SK-N-SH (cell line): ENCODE results near the gene SPRED2. TPM values are rescaled to one million over a fixed set of nuclear protein-coding genes. Genes with fewer than 3 reads are reported as not detected.

Experiments used
- CTCF ChIA-PET: fragments of 300-600, 350-600 bp; formaldehyde crosslinking; extraction: SDS; loops from one replicate; lab custom pipeline; 2021; lab: Yijun Ruan, JAX
- POLR2A ChIA-PET: fragments of 350-600 bp; sonication (Branson Sonifier 250); formaldehyde crosslinking; extraction: SDS; loops from one replicate; lab custom pipeline; 2020; ENCODE audit warnings: antibody characterized with exemption, inconsistent platforms; lab: Yijun Ruan, JAX
- DNase-seq: peaks from one replicate; pipeline ENCODE4 v3.0.0; 2012
- H2AFZ ChIP-seq: fragments of 200-600 bp; sonication (generic); 2 replicates; pipeline ENCODE4 v1.8.1; 2016; ENCODE audit warnings: antibody characterized with exemption, mild to moderate bottlenecking, low read depth
- H3F3A ChIP-seq: fragments of 200-600 bp; sonication (generic); replicated peaks from 2 replicates; pipeline ENCODE3; 2016; ENCODE audit warnings: antibody characterized with exemption, mild to moderate bottlenecking; ENCODE audit not compliant: insufficient read depth
- H3K27ac ChIP-seq, 2 experiments: fragments of 200-500 bp in 1 of 2; fragments of 200-600 bp in 1 of 2; sonication (Bioruptor generic) in 1 of 2; sonication (generic), shearing (Covaris generic) in 1 of 2; 2 replicates each; pipeline versions ENCODE4 v1.5.1 to v1.6.1; 2014 to 2016; ENCODE audit warnings: low read depth in 2 of 2, inconsistent platforms in 1 of 2, low read length in 1 of 2, mild to moderate bottlenecking in 1 of 2, mixed read lengths in 1 of 2
- H3K27me3 ChIP-seq: fragments of 200-600 bp; sonication (generic), shearing (Covaris generic); 2 replicates; pipeline ENCODE4 v1.6.1; 2016; ENCODE audit warnings: mixed run types; ENCODE audit not compliant: insufficient read depth
- H3K36me3 ChIP-seq, 2 experiments: fragments of 200-500 bp in 1 of 2; fragments of 200-600 bp in 1 of 2; sonication (Bioruptor generic) in 1 of 2; sonication (generic) in 1 of 2; replicated peaks in 1 of 2; 2 replicates each; pipeline versions ENCODE3 to v1.5.1; 2014 to 2016; ENCODE audit warnings: low read length in 1 of 2, mild to moderate bottlenecking in 1 of 2; ENCODE audit not compliant: insufficient read depth in 2 of 2, control insufficient read depth in 1 of 2
- H3K4me1 ChIP-seq, 2 experiments: fragments of 200-500 bp in 1 of 2; fragments of 200-600 bp in 1 of 2; sonication (Bioruptor generic) in 1 of 2; sonication (generic), shearing (Covaris generic) in 1 of 2; 2 replicates each; pipeline versions ENCODE4 v1.5.1 to v1.6.1; 2014 to 2016; ENCODE audit warnings: low read depth in 1 of 2, low read length in 1 of 2, mixed run types in 1 of 2; ENCODE audit not compliant: insufficient read depth in 2 of 2, control insufficient read depth in 1 of 2
- H3K4me2 ChIP-seq: fragments of 200-600 bp; sonication (generic), shearing (Covaris generic); 2 replicates; pipeline ENCODE4 v1.6.1; 2017; ENCODE audit warnings: mixed run types
- H3K4me3 ChIP-seq, 2 experiments: fragments of 200-500 bp in 1 of 2; fragments of 200-600 bp in 1 of 2; sonication (Bioruptor generic) in 1 of 2; sonication (generic), shearing (Covaris generic) in 1 of 2; 2 replicates each; pipeline versions ENCODE4 v1.5.1 to v1.8.1; 2014 to 2016; ENCODE audit warnings: low read depth in 2 of 2, inconsistent platforms in 1 of 2, low read length in 1 of 2, mild to moderate bottlenecking in 1 of 2, mixed read lengths in 1 of 2, moderate library complexity in 1 of 2
- H3K79me2 ChIP-seq: fragments of 200-600 bp; sonication (generic); 2 replicates; pipeline ENCODE4 v1.8.1; 2017; ENCODE audit warnings: mild to moderate bottlenecking; ENCODE audit not compliant: insufficient read depth
- H3K9ac ChIP-seq: fragments of 200-600 bp; sonication (generic); 2 replicates; pipeline ENCODE4 v1.6.1; 2017; ENCODE audit warnings: mixed run types
- H3K9me2 ChIP-seq: fragments of 200-600 bp; sonication (generic); 2 replicates; pipeline ENCODE4 v1.6.1; 2017; ENCODE audit warnings: mixed run types
- H3K9me3 ChIP-seq: fragments of 200-600 bp; sonication (generic); 2 replicates; pipeline ENCODE4 v1.6.1; 2017; ENCODE audit warnings: mixed run types, mild to moderate bottlenecking, moderate library complexity
- H4K20me1 ChIP-seq: fragments of 200-600 bp; sonication (generic); 2 replicates; pipeline ENCODE4 v1.6.1; 2017; ENCODE audit warnings: mild to moderate bottlenecking, mixed run types; ENCODE audit not compliant: insufficient read depth
- ELF1 ChIP-seq: IDR thresholded peaks from 2 replicates; pipeline ENCODE4 v1.4.0; 2012
- FOXJ3 ChIP-seq: sonication (generic); formaldehyde crosslinking; IDR thresholded peaks from 2 replicates; pipeline ENCODE4 v1.5.1; 2020; ENCODE audit warnings: mild to moderate bottlenecking, missing genetic modification reagents
- FOXM1 ChIP-seq: IDR thresholded peaks from 2 replicates; pipeline ENCODE4 v1.4.0; 2012; ENCODE audit warnings: low read depth, mild to moderate bottlenecking
- JUND ChIP-seq: IDR thresholded peaks from 2 replicates; pipeline ENCODE4 v1.4.0; 2012
- MXI1 ChIP-seq: IDR thresholded peaks from 2 replicates; pipeline ENCODE4 v1.6.1; 2012; ENCODE audit warnings: mild to moderate bottlenecking, low read depth, low read length, improper control_type of control experiment
- RCOR1 ChIP-seq: fragments of 150-350 bp; IDR thresholded peaks from 2 replicates; pipeline ENCODE4 v1.6.1; 2017; ENCODE audit warnings: antibody characterized with exemption, low read length
- SIN3A ChIP-seq: IDR thresholded peaks from 2 replicates; pipeline ENCODE4 v1.6.1; 2012; ENCODE audit warnings: low read depth, mild to moderate bottlenecking, low read length, moderate library complexity, borderline replicate concordance
- TAF1 ChIP-seq: IDR thresholded peaks from 2 replicates; pipeline ENCODE4 v1.6.1; 2012; ENCODE audit warnings: low read depth, mild to moderate bottlenecking, low read length, moderate library complexity, borderline replicate concordance
- YY1 ChIP-seq: IDR thresholded peaks from 2 replicates; pipeline ENCODE4 v1.4.0; 2012; ENCODE audit warnings: low read depth, mild to moderate bottlenecking
- WGBS: methylation state at CpG from one replicate; pipeline ENCODE4 v1.1.6; 2017; ENCODE audit warnings: low lambda C conversion rate; 5-methylcytosine and 5-hydroxymethylcytosine counted together
- polyA plus RNA-seq, 3 experiments: library from polyadenylated mRNA; depleted of rRNA; stranded (reverse); fragments of >200 nt; gene quantifications; 2 replicates each; pipeline ENCODE4 v1.2.3, GENCODE V29; 2012
- TF ChIP-seq, protein P1 (sequence below): IDR thresholded peaks from 2 replicates; pipeline ENCODE4 v1.4.0; 2012; ENCODE audit warnings: low read depth, borderline replicate concordance
- TF ChIP-seq, protein P2 (sequence below): fragments of 200-600 bp; sonication (generic); IDR thresholded peaks from 2 replicates; pipeline ENCODE4 v1.6.1; 2017; ENCODE audit warnings: antibody characterized with exemption, mild to moderate bottlenecking, moderate library complexity

The SPRED2 gene
- polyA plus RNA-seq, 1 of the 3 experiments (the other 2 are of a cell fraction) = 21.9 TPM

DNA sequence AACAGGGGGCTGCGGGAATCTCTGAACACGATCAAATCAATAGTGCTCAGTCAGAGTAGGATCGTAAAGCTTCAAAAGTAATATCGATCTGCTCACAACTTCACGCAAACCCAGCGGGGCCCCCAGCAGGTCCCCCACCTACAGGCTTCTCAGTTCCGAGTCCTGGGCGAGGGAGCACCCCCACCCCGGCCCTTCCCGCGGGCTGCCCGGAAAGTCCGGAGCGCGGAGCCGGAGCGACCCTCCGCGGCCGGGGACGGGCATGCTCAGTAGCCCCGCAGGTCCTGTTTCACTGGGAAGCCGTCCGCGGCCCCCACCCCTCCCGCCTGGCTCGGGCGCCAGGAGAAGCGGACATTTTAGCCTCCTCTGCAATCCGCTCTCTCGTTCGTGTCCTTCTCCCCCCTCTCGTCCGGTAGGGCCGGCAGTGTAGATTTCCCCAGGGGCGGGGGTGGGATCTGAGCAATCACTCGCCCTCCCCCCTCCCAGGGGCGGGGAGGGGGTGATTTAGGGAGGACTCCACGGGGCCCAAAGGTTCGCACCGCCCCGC, 3.3 kb upstream of the SPRED2 start (continued):
- TF ChIP-seq SIN3A = peak; percentile 78; the same call in 1 of the 2 replicates
- TF ChIP-seq, protein P1, sequence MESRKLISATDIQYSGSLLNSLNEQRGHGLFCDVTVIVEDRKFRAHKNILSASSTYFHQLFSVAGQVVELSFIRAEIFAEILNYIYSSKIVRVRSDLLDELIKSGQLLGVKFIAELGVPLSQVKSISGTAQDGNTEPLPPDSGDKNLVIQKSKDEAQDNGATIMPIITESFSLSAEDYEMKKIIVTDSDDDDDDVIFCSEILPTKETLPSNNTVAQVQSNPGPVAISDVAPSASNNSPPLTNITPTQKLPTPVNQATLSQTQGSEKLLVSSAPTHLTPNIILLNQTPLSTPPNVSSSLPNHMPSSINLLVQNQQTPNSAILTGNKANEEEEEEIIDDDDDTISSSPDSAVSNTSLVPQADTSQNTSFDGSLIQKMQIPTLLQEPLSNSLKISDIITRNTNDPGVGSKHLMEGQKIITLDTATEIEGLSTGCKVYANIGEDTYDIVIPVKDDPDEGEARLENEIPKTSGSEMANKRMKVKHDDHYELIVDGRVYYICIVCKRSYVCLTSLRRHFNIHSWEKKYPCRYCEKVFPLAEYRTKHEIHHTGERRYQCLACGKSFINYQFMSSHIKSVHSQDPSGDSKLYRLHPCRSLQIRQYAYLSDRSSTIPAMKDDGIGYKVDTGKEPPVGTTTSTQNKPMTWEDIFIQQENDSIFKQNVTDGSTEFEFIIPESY = no peak
- 0 out of 2 replicates have a peak, but pooled peaks have one; percentile 14 for TF ChIP-seq MXI1
- peak; percentile 28; the same call in 1 of the 2 replicates for TF ChIP-seq ELF1
- TF ChIP-seq FOXJ3 (CRISPR knock-in tag) = peak; percentile 61; the same call in 1 of the 2 replicates
- peak; percentile 76; the same call in 1 of the 2 replicates for TF ChIP-seq YY1
- TF ChIP-seq RCOR1 = no peak
- TF ChIP-seq, protein P2, sequence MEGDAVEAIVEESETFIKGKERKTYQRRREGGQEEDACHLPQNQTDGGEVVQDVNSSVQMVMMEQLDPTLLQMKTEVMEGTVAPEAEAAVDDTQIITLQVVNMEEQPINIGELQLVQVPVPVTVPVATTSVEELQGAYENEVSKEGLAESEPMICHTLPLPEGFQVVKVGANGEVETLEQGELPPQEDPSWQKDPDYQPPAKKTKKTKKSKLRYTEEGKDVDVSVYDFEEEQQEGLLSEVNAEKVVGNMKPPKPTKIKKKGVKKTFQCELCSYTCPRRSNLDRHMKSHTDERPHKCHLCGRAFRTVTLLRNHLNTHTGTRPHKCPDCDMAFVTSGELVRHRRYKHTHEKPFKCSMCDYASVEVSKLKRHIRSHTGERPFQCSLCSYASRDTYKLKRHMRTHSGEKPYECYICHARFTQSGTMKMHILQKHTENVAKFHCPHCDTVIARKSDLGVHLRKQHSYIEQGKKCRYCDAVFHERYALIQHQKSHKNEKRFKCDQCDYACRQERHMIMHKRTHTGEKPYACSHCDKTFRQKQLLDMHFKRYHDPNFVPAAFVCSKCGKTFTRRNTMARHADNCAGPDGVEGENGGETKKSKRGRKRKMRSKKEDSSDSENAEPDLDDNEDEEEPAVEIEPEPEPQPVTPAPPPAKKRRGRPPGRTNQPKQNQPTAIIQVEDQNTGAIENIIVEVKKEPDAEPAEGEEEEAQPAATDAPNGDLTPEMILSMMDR = no peak
- TF ChIP-seq, all 33 proteins: peak for 20

DNA sequence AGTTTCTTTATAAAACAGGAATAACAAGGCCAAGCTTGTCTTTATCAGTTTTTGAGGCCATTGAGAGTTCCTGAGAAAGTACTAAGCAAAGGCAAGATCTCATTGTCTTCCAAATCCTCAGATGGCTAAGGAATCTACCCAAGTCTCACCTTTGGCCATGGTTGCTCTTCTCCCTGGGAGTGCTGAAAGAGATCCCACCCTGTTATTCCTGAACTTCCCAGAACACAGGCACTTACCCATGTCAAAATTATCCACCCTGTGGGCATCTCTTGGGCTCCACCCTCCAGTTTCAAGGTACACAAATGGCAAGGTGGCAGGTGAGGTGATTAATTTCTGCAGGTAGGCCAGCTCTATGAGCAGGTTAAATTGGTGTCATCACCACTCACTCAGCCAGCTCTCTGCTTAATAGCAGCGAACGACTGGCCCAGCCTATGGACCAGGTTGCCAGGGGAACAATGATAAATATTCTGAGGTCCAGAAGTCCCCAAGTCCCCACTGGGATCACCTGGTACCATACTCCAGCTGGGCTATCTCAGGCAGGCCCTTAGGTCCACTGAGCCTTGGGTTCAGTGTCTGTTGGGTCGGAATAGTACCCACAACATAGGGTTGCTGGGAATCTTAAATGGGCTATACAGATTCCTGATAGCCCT, 2.3 kb upstream of the SPRED2 start:
- H3K9ac ChIP-seq = no peak overlapping the region
- ChIA-PET CTCF (interaction anchor here (1.0 to 3.9 kb wide), 6 partner anchors 105 to 169 kb away, joined by 3 to 21 read pairs (median 3); no protein-coding TSS in a partner anchor), POLR2A (no interaction called here)
- H2AFZ ChIP-seq = 0 out of 2 replicates have a peak overlapping the region, but pooled peaks have one; percentile 83
- no peak for DNase-seq
- peaks cover 41% of the 10 kb centered on the region for H3K79me2 ChIP-seq
- WGBS = 71% methylated on average over 3 of the region's 3 CpGs
- no peaks in the 10 kb centered on the region for H3K9me2 ChIP-seq
- H3K9me3 ChIP-seq = no peaks in the 10 kb centered on the region
- TF ChIP-seq TAF1 (no peak), FOXM1 (no peak), JUND (no peak)
- peaks cover 24% of the 10 kb centered on the region for H3F3A ChIP-seq
- no peaks in the 10 kb centered on the region for H3K27me3 ChIP-seq
- peak overlapping the region; percentile 87 for H3K4me2 ChIP-seq
- peak overlapping the region in 1 of 2 experiments; percentile 99; a peak in 2 of 4 replicates for H3K27ac ChIP-seq
- H3K4me3 ChIP-seq = peak overlapping the region in 1 of 2 experiments; percentile 78; a peak in 1 of 4 replicates
- peaks cover 10 to 29% of the 10 kb centered on the region in 2 experiments; a peak in 3 of 4 replicates for H3K4me1 ChIP-seq
- peaks cover 12% of the 10 kb centered on the region for H4K20me1 ChIP-seq
- peaks cover 0 to 1% of the 10 kb centered on the region in 2 experiments for H3K36me3 ChIP-seq
